Epithelial cell of esophagus (primary cell): ENCODE data around the gene GLS.
A peak's percentile ranks its signal among the peaks of the same experiment; 100 is the strongest.
"Not testable (repeated sequence)": the region's sequence is repeated elsewhere in the genome, so short reads cannot be mapped to it uniquely, and the experiment has no call there.

Experiments
- DNase-seq: peaks from one replicate; pipeline ENCODE4 v3.0.0; 2010; ENCODE audit warnings: low read depth
- H3K4me3 ChIP-seq: 2 replicates; pipeline ENCODE4 v1.5.1; 2011; ENCODE audit warnings: mild to moderate bottlenecking, low read length, control low read depth
- TF ChIP-seq, protein P1 (sequence below): IDR thresholded peaks from 2 replicates; pipeline ENCODE4 v1.5.1; 2011; ENCODE audit warnings: low read depth, mild to moderate bottlenecking, low read length, control low read depth, inconsistent platforms; ENCODE audit not compliant: insufficient read depth; ENCODE audit errors: missing control alignments

Gene GLS

DNA sequence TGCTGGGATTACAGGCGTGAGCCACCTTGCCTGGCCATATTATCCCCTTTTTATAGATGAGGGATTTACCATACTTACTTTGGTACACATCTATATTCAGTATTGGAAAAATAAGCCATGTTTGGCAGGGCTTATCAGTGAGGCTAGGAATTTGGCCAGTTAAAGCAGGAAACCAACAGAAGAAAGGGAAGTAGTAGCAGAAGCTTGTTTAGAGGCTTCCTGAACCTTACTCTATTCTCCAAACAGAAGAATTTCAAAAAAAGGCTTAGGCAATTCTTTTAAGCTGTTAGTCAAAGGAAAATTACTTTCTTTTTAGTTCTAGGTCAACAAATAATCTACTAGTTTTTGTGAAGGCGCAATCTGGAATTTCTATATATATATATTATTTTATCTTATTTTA lies 3.2 kb upstream of the GLS start:
- DNase-seq: no peak

DNA sequence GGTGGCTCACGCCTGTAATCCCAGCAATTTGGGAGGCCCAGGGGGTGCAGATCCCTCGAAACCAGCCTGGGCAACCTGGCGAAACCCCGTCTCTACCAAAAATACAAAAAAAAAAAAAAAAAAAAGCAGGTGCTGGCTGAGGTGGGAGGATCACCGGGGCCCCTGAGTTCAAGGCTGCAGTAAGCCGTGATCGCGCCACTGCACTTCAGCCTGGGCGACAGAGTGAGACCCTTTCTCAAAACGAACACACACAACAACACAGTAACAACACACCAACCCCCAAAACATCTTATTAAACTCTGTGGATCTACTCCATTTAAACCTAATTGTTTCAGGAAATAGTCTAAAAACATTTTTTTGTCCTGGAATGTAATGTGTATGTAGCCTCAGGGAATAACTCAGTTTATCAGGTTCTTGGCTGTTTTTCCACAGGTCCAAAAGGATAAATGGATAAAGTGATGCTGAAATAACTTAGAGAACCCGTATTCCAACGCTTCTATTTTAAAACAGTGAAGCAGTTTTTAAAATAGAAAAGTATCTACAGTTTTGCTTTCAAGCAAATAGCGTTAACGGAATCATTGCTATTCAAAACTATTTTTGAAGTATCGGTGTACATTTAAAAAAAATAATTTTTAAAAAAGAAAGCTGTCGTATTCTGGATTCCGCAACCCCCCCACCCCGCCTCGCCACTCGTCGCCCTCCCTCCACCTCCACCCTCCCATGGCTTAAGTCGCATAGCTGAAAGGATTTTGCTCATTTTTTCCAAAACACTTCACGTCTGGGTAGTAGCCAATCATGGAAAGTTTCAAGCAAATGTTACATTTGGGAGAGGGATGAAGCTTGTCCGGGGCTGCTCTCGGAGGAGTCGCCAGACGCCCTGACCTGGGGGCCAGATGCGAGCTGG lies 895 bp upstream of the GLS start:
- DNase-seq: no peak
- TF ChIP-seq, protein P1, sequence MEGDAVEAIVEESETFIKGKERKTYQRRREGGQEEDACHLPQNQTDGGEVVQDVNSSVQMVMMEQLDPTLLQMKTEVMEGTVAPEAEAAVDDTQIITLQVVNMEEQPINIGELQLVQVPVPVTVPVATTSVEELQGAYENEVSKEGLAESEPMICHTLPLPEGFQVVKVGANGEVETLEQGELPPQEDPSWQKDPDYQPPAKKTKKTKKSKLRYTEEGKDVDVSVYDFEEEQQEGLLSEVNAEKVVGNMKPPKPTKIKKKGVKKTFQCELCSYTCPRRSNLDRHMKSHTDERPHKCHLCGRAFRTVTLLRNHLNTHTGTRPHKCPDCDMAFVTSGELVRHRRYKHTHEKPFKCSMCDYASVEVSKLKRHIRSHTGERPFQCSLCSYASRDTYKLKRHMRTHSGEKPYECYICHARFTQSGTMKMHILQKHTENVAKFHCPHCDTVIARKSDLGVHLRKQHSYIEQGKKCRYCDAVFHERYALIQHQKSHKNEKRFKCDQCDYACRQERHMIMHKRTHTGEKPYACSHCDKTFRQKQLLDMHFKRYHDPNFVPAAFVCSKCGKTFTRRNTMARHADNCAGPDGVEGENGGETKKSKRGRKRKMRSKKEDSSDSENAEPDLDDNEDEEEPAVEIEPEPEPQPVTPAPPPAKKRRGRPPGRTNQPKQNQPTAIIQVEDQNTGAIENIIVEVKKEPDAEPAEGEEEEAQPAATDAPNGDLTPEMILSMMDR: no peak
- H3K4me3 ChIP-seq: peak overlapping the region; percentile 72

More for the DNA sequence above, 3.2 kb upstream of the GLS start:
- TF ChIP-seq, protein P1: no peak
- H3K4me3 ChIP-seq: no peak overlapping the region

DNA sequence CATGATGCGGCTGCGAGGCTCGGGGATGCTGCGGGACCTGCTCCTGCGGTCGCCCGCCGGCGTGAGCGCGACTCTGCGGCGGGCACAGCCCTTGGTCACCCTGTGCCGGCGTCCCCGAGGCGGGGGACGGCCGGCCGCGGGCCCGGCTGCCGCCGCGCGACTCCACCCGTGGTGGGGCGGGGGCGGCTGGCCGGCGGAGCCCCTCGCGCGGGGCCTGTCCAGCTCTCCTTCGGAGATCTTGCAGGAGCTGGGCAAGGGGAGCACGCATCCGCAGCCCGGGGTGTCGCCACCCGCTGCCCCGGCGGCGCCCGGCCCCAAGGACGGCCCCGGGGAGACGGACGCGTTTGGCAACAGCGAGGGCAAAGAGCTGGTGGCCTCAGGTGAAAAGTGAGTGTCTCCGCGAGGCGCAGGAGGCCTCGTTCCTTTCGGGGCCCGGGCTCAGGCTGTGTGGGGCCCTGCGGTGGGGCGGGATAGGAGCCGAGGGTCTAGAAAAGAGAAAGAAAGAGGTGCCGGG lies 520 bp downstream of the GLS start:
- H3K4me3 ChIP-seq: peak overlapping the region; percentile 72
- TF ChIP-seq, protein P1: no peak
- DNase-seq: no peak

DNA sequence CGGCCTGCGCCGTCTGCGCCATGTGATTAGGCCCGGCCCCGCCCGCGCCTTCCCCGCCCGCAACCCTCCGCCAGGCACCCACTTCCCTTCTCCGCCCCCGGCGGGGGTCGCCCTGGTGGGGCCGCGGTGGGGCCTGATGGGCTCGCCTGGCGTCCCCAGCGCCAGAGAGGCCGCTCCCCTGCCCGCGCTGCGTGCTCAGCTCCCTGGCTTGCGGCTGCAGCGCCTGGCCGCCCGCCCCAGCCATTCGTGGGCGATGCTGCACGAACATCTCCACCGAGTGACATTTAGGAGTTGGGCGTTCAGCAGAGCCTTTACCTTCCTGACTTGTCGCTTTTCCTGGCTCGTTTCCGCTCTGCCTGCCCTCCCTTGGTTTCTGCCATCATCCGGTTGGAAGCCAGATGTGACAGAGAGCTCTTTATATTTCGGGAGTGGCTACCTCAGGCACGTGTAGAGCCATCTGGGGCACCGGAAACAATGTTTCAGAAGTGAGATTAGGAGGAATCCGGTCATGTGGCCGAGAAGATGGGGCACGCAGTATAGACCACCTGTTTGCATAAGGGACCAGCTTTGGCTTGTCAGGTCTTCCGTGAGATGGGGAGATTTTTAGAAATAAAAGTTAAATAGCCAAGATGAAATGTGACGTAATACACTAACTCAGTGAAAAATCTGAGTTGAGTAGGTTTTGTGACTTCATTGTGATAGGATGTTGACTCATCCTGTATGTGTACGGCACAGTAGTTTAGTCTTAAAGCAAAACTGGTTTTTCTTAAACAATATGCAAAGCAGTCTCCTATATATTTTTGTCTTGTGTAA lies 1.2 kb downstream of the GLS start:
- TF ChIP-seq, protein P1: peak; percentile 2
- peak overlapping the region; percentile 72 for H3K4me3 ChIP-seq
- DNase-seq: peak; percentile 86

DNA sequence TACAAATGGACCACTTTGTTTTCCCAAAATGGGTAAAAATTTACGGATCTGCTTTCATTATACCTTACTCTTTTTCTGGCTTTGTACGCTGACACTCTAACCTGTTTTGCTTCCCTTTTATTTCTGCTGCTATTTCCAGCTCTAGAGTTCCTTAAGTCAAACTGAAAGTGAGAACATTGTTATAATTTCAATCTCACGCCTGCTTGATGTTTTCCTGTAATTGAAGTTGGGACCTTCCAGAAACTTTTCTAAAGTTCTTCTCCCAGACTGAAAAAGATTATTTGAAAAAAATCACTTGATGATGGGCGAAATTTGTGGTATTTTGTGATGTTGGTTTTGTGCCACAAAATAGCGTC lies 1.8 kb downstream of the GLS start:
- DNase-seq: no peak
- TF ChIP-seq, protein P1: no peak
- H3K4me3 ChIP-seq: peak overlapping the region; percentile 72

DNA sequence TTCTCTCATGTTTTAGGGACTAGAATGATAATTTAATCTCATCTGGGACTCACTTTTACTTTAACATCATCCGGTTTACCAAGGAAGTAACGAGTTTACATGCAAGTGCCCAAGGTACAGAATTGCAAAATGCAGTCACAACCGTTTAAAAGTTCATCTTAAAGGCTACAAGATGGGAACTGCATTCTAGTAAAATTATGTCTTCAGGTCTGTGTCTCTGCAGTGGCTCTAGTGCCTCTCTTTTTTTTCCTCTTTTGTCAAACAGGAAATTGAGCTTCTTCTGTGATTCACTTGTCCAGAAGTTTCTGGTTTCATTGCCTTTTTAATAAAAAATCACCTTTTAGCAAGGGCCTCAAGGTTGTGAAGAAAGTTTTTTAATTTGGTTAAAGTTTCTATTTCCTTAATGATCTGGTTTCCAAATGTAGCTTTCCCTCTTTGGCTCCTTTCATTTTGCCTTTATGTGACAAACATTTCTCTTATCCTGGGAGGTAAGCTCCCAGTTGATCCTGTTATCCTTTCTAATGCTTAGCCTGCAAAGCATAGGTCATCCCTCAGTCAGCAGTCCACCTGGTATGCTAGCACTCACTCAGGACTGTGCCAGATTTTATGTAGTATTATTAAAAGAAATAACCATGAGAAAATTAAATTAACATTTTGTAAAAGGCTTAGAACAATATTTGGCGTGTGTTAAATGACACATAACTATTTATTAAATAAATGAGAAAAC lies 2.4 kb downstream of the GLS start:
- TF ChIP-seq, protein P1: no peak
- no peak for DNase-seq
- peak overlapping the region; percentile 72 for H3K4me3 ChIP-seq

DNA sequence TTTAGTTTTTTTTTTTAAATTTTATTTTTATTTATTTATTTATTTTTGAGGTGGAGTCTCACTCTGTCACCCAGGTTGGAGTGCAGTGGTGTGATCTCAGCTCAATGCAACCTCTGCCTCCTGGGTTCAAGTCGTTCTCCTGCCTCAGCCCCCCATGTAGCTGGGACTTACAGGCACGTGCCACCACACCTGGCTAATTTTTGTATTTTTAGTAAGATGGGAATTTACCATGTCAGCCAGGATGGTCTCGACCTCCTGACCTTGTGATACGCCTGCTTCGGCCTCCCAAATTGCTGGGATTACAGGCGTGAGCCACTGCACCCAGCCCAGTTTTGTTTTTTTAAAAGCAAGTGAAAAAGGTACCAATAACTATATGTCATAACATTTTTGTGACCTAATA lies 5.2 kb downstream of the GLS start:
- not testable (repeated sequence) for H3K4me3 ChIP-seq, DNase-seq
